Measurements from ENCODE around the gene DOCK1.
"Not testable (repeated sequence)": the region's sequence is repeated elsewhere in the genome, so short reads cannot be mapped to it uniquely, and the experiment has no call there.

DOCK1 gene

DNA sequence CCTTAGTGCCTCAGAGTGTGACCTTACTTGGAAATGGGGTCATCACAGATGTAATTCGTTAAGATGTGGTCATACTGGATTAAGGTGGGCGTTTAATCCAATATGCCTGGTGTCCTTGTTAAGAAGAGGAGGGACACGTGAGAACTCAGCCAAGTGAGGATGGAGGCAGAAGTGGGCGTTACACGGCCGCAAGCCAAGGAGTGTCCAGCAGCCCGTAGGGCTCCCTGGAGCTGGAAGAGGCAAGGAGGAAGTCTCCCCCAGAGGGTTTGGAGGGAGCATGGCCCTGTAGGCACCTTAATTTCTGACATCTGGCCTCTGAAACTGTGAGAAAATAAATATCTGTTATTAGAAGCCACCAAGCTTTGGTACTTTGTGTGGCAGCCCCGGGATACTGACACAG, 21.3 kb downstream of the DOCK1 start:
- FAIRE-seq: no peak

DNA sequence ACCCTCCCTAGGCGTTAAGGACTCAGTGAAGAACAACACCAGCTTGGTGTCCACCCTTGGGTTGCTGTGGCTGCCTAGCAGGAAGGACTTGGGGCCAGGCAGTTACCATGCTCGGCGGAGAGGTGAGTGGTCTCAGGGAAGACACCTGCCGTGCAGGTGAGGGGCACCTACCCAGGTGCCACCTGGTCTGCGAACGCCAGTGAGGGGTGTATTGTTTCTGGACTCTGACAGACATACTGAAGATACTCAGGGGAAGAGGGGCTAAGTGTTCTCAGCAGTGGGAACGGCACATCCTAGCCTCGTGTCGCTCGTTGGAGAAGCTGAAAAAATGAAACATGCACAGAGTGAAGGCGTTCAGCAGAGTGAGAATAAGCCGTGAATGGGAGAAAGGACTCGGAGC, 22.6 kb downstream of the DOCK1 start:
- FAIRE-seq: no peak

DNA sequence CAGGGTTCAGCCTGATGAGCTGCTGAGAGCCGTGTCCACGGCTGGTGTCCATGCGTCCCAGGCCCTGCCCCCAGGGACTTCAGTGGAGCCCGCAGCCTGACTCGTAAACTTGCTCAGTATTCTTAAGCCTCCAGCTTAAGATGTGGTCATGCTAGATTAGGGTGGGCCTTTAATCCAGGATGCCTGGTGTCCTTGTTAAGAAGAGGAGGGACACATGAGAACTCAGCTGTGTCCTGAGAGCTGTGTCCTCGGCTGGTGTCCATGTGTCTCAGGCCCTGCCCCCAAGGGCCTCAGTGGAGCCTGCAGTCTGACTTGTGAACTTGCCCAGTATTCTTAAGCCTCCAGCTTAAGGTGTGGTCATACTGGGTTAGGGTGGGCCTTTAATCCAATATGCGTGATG, 23.0 kb downstream of the DOCK1 start:
- no peak for FAIRE-seq

DNA sequence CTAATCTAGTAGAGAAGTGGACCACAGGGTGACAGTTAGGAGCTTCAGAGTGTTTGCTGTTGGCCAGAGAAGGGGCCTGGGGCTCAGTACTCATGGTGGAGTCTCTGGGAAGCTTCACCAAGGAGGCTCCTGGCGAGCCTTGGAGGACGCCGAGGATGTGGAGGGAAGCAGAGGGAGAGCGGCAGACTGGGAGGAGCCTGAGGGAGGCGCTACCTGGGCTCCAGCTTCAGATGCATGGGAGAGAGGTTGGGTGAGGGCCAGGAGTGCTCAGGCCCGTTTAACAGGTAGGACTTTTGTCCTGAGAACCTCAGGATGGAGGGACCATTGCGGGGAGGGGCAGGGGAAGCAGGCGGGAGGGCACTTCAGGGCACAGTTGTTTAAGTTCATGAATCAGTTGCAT, 24.2 kb downstream of the DOCK1 start:
- no peak for FAIRE-seq

DNA sequence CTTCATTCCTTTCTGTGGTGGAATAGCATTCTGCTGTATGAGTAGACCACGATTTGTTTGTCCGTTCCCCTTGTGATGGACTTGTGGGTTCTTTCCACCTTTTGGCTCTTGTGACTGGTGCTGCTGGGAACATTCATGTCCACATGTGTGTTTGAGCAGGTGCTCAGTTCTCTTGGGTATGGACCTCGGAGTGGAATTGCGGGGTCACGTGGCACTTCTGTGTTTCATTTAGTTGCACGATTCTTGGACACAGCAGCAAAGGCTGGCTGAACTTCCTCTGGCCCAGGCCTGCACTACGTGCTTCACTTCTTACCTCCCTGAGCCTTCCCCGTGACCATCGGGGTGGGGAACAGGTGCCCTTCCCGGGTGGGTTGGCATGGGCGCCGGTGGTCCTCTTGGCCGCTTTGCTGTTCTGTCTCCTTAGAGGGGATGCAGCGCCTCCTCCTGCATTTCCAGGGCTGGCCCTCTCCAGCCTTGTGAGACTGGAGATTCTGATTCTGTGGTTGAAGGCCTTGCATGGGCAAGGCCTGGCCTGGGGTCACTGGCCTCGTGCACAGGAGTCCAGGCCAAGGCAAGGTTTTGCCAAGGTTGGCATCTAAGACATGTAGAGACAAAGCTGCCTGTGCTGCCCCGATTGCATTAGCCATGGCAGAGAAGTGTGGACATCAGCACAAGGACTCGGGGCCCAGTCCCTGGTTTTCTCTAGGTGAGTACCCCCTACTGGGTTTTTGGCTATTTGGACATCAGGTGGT, 25.1 kb downstream of the DOCK1 start:
- no peak for FAIRE-seq

DNA sequence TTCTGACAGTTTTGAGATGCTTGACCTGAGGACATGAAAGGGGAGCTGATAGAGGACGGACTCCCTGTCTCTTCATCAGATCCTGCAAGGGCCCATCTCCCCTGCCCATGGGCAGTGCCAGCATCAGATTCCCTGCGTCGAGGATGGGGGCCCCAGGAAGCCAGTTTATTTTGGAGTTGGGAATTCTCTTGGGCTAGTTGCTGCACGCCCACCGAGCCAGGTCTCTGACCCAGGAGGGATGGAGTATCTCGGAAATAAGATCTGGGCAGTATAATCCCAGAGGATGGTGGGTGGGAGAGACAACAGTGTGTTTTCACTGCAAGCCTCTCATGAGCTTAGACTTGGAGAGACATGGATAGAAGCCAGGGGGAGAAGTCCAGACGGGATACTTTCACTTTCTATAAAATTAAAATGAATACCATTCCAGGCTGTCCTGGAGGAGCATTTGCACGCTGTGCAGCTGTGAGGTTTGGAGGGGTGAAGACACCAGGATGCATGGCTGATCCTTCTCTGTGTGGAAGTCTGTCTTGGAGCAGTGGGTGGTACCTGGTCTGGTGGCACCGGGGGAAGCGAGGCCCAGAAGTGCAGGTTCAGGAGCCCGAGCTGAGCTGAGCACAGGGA, 25.8 kb downstream of the DOCK1 start:
- FAIRE-seq: no peak

DNA sequence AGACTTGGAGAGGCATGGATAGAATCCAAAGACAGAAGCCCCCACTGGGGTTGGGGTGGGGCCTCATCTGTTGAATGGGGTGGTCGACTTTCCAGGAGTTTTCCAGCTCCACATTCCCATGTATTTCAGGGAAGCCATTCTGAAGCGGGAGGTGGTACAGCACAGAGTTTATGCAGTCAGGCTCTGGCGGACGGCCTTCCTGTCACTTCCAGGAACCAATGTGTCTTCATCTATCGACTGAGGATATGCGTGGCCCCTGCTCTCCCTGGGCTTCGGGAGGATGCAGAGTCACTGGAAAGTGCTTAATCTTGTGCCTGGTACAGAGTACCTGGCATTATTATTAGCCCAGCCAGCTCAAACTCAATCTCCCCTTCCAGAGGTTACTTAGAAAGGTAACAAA, 26.3 kb downstream of the DOCK1 start:
- FAIRE-seq: no peak

DNA sequence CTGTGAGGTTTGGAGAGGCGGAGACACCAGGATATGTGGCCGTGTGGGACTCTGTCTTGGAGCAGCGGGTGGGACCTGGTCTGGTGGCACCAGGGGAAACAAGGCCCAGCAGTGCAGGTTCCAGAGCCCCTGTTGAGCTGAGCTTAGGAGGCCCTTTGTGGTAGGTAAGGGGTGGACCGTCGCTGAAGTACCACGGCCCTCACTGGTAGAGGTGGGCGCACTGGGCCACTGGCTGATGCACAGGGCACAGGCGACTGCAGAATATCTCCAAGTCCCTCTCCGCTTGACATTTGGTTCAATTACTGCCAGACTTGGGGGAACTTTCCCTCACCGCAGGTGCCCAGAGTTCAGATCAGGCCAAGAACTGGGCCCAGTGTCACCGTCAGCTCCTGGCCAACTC, 27.3 kb downstream of the DOCK1 start:
- no peak for FAIRE-seq

DNA sequence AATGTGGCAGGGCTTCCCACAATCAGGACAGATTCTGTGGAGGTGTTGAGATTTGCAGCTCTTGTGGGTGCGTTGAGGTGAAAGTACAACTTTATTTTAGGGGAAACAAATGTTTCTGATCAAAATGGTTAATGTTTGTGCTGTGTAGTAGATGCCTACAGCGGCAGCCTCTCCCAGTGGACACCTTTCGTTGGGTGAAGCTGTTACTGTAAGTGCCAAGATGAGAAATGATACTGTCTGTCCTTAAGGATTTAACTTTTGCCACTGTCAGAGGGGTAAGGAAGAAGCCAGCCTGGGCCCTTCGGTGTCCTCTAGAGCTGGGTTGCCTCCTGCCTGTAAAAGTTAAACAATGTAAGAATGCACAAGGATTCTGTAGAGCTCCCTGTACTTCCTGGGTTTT, 27.9 kb downstream of the DOCK1 start:
- no peak for FAIRE-seq

DNA sequence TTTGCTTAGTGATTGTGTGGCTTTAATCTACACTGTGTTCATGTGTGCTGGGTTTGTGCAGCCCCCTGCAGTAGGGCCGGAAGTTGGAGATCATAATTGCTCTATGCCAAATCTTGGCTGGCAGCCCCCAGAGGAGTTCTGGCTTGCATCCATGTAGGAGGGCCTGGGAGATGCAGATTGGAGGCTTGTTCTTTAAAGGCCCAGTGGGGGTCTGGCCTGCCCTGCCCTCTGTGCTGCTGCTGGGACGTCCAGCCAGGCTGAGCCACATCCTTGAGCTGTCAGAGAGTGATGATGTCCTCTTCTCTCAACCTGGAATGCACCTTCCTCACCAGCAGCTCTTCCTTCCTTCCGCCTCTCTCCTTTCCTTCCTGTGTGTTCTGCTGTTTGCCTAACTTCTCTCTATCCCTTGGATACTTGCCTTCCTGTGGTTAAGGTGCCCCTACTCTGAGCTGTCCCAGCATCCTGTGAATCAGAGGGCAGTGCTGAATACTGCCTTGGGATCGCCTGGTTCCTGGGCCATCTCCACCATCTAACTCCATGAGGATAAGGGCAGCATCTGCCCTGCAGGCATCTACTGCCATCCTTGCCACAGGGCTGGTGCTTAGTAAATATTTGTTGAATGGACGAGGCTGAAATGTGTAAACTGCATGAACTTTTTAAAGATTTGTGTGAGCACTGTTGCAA, 30.2 kb downstream of the DOCK1 start:
- no peak for FAIRE-seq

DNA sequence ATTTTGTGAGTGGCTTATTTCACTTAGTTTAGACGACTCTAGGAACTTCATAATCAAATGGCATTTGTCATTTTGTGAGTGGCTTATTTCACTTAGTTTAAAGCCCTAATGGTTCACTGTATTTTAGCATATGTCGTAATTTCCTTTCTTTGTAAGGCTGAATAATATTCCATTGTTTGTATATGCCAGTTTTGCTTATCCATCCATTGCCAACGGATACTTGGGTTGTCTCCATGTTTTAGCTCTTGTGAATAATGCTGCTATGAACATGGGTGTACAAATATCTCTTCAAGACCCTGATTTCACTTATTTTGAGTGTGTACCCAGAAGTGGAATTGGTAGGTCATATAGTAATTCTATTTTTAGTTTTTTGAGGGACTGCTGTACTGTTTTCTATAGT, 31.8 kb downstream of the DOCK1 start:
- FAIRE-seq: no peak

DNA sequence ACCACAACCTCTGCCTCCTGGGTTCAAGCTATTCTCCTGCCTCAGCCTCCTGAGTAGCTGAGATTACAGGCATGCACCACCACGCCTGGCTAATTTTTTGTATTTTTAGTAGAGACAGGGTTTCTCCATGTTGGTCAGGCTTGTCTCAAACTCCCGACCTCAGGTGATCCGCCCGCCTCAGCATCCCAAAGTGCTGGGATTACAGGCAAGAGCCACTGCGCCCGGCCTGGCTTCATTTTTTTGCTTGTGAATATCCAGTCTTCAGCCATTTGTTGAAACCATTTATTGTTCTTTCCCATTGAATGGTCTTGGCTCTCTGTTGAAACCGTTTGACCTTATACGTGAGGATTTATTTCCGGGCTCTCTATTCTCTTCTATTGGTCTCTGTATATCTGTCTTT, 32.9 kb downstream of the DOCK1 start:
- not testable (repeated sequence) for FAIRE-seq

DNA sequence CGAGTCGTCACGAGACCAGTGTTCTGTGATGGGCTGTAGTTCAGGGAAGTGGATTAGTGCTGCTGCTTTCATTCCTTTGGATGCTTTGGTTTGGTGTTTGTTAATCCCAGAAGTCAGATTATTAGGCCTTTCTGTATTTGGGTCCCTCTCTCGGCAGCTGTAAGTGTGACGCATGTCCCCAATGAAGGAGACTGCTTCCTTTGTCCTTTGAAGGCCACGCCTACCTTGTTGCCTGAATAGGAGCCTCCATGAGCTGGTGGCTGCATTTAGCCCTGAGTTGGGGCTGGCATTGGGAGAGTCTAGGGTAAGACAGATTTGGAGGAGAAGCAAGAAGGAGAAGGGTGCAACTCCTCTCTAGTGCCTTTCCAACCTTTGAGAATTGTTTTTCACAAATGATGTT, 34.5 kb downstream of the DOCK1 start:
- no peak for FAIRE-seq

DNA sequence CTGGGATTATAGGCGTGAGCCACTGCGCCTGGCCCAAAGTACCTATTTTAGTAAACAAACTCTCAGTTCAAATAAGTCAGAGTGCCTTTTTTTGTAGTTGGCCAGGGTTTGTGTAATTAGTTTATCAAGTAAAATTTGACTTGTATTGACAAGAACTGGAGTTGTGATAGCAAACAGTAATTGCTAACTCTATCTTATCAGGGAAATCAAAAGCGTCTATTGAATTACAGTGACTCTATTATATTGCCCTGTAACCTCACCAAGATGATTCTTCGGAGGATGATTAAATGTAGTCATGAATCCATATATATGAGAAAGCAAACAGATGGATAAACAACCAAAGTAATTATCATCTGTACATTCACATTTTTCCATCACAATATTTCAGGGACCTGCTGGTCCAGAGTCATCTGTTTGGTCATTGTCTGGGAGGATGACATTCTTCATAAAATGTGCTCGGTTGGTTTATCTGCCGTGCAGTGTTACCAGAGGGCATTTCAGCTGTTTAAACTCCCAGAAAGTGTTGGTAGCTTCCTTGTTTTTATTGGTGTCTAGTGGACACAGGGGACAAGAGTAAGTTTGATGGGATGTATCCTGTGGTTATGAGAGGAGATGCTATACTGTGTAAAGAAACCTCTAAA, 35.6 kb downstream of the DOCK1 start:
- no peak for FAIRE-seq

DNA sequence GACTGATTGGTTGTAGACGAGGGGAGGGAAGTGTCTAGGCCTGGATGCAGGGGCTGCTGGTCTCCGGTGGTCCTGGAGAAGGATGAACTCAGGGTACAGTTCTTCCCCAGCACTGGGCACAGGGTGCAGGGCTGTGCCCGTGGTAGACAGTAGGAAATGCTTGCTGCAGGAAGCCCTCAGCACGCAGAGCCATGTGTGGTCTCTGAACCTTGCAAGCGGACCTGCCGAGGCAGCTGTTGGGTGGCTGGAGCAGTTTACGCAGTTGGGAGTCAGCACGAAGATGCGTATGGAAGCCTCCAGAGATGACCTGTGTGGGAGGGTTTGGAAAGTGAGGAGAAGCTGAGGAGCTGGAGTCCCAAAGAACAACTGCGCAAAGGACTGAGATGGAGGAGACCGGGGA, 39.0 kb downstream of the DOCK1 start:
- no peak for FAIRE-seq

DNA sequence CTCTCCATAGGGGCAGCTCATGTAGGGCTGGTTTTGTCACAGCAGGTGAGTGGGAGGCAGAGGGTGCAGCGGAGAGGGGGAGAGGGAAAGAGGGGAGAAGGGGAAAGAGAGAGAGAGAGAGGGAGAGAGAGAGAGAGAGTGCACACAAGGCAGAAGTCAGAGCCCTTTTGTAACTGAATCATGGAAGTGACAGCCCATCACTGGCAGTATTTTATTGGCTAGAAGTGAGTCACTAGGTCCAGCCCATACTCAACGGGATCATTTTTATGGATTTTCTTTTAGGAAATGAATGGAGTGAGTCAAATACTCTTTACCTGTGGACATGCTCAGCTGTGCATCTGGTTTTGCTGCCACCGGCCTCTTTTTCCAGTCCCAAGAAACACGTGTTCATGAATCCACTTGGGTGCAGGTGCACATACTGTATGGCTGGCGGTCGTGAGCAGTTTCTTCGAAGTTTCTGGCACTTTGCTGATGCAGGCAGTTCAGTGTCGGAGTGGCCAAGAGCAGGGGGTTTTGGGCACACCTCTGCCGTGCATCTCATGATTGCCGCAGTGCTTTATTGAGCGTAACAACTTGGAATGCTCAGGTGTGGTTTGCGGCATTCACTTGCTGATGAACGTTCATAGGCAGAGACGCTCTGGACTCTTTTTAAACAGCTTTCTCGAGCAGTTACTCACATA, 40.3 kb downstream of the DOCK1 start:
- no peak for FAIRE-seq

DNA sequence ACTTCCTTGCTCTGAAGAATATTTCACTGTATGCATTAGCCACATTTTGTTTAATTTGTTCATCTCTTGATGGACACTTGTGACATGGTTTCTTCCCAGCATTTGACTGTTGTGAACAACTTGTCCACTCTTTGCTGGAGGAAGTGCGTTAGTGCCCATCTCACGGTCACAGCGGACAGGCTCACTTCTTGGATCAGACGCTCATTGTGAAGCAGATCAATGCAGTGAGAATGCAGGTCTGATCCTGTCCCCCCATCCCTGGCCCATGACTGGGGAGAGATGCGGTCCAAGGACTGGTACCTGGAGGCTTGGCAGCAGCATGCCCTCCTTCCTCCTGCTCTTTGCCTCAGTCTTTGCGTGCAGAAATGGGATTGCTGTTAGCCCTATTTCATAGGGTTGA, 41.5 kb downstream of the DOCK1 start:
- FAIRE-seq: no peak

DNA sequence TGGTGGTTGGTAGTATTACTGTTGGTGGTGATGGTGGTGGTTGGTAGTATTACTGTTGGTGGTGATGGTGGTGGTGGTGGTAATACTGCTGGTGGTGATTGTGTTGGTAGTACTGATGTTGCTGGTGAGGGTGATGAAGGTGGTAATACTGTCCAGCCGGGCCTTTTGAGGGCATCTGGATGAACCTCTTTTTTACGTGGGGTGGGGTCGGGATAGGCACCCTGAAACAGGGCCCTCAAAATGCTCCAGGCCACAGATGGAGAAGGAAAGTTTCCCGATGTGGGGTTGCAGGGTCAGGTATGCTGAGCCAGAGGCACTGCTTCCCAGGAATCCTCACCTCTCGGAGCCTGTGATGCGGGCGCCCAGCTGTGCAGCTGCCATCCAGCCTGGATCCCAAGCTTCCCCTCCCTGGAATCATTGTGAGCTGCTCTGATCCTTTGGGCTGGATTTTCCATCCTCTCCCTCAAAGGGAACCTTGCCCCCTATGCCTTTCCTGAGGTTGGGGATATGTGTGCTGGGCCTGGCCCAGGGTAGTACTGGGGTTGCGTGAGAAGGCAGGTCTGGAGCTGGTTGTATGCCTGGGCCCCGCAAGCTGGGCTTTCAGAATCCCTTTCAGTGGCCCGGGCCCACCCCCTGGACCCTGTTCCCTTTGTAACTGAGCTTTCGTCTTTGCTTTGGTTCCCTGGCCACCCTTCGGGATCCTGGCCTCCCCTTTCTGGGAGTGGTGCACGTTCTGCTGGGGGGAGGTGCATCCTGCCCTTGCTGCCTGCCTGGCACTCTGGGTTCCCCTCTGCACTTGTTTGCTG, 43.3 kb downstream of the DOCK1 start:
- FAIRE-seq: no peak

DNA sequence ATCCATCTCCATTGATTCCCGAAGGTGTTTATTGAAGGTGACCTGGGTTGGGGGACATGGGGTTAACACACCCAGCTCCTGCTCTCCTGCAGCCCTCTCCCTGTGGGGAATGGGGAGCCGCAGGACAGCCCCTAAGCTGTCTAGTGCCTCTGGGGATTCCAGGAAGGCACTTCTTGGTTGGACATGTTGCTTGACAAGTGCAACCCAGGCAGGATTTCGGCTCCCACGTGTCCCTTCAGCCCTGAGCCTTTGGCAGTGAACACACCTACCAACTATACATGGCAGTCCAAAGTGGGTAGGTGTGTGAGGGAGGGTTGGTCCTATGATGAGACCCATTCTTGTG, 43.9 kb downstream of the DOCK1 start:
- FAIRE-seq: no peak

DNA sequence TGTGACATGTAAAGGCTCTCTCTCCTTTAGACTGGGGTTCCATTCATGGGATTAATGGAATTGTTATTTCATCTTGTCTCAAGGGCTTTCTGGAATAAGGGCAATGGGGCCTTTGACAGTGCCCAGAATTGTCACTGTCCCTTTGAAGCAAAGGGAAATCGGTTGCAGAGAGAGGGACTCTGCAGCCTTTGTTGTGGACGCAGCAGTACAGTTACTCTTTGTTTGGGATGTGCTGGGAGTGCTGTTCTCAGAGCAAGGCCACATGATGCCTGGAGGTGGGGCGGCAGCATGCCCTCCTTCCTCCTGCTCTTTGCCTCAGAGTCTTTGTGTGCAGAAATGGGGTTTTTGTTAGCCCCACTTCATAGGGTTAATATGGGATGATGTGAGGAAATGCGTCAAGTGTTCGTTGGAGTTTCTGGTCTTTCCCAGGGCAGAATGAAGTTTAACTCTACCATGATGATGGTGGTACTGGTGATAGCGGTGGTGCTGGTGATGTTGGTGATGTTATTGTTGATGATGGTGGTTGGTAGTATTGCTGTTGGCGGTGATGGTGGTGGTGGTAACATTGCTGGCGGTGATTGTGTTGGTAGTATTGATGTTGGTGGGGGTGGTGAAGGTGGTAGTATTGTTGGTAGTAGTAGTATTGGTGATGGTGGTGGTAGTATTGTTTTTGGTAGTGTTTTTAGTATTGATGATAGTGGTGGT, 45.3 kb downstream of the DOCK1 start:
- FAIRE-seq: no peak

DNA sequence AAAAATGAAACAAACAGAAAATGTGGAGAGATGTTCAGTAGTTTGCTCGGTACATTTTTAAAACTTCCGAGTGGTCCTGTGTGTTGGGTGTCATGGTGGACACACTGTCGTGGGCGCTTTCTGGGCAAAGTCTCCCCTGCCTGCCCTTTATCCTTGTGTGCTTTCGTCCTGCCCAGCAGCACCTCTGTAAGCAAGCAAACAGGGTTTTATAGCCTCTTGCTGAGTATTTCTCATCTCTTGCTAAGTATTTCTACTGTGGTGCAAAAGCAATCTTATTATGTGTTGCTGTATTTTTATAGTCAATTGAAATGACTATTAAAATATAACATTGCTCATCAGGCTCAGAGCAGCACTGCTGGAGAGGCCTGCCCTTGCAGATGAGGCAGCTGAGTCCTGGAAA, 48.7 kb downstream of the DOCK1 start:
- no peak for FAIRE-seq

DNA sequence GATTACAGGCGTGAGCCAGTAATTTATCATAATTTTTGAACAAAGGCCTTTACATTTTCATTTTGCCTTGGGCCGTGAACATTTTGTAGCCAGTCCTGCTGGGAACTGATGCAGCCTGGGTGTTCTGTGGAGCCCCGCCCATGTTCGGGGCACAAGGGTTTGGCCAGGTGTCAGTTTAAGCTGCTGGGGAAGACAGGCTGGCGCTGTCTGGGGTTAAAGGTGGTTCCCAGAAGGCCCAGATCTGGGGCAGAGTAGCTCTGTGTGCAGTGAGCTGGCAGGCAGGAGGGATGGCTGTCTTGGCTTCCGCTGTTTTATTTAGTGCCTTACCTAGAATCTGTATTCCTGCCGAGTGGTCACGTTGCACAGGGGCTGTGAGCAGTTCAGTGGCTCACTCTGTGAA, 50.2 kb downstream of the DOCK1 start:
- no peak for FAIRE-seq

Measured in islet of Langerhans (tissue), 1 donor.